Hematopoietic multipotent progenitor cell (in vitro differentiated cells): ENCODE data around the gene CX3CL1. TPM values are rescaled to one million over a fixed set of nuclear protein-coding genes. Genes with fewer than 3 reads are reported as not detected.
A peak's percentile ranks its signal among the peaks of the same experiment; 100 is the strongest.
"Not testable (repeated sequence)": the region's sequence is repeated elsewhere in the genome, so short reads cannot be mapped to it uniquely, and the experiment has no call there.

ENCODE experiments used
- DNase-seq, 3 donors: peaks; one replicate each; pipeline ENCODE4 v3.0.0-alpha.2; 2011 to 2015; ENCODE audit warnings: low read depth in 2 of 3, low spot score in 2 of 3
- total RNA-seq: library from RNA; depleted of rRNA; stranded (reverse); fragments of >200 nt; gene quantifications from one replicate; pipeline ENCODE4 v1.2.3, GENCODE V29; 2012

Gene CX3CL1
- total RNA-seq, result under 0.01 TPM

DNA sequence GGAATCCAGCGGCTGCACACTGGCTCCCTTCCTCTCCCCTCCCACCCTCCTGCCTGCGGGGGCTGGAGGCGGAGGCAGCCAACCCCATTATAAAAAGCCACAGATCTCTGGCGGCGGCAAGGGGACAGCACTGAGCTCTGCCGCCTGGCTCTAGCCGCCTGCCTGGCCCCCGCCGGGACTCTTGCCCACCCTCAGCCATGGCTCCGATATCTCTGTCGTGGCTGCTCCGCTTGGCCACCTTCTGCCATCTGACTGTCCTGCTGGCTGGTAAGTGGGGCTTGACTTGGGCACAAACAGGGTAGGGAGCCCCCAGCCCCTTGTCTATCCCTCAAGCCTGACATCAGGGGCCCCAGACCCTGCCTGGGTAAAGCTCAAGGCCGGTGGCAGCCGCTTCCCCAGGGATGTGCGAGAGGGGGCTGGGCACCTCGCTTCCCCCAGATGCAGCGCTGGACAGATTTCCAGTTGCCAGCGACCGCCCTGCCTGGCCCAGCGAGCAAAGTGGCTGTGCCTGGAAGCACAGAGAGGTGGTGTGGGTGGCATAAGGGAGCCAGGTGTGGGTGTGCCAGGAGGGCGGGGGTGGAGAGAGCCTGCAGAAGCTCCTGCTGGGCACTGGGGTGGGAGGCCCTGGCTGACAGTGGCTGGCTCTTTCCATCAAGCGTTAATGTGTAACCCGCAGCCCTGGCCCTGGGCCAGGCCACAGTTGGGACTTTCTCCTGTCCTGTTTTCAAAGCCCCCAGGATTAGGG lies at the start of gene CX3CL1:
Gene CX3CL1 (plus strand): TSS at position 119 of the 745 bp plus-strand sequence. CDS start 79 bp downstream, at position 198.
- DNase-seq, result no peak

- DNase-seq, result no peak
Observed at GRCh38 chr16:57324749-57325148, 47.5 kb upstream of the CX3CL1 start.

- no peak for DNase-seq
Observed at GRCh38 chr16:57325458-57325857, 46.8 kb upstream of the CX3CL1 start.

- DNase-seq, result no peak
Observed at GRCh38 chr16:57329718-57330327, 42.5 kb upstream of the CX3CL1 start.

DNA sequence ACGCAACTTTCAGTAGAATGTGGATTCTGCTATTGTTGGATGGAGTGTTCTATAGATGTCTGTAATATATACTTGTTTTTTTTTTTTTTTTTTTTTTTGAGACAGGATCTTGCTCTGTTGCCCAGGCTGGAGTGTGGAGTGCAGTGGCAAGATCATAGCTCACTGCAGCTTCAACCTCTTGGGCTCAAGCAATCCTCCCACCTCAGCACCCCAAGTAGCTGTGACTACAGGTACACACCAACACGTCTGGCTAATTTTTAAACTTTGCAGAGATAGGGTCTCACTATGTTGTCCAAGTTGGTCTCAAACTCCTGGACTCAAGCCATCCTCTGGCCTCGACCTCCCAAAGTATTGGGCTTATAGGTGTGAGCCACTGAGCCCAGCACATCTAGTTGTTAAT lies 40.9 kb upstream of the CX3CL1 start:
- DNase-seq, result no peak

- no peak for DNase-seq
Observed at GRCh38 chr16:57333402-57333801, 38.9 kb upstream of the CX3CL1 start.

GRCh38 chr16:57335366-57335765 lies 36.9 kb upstream of the CX3CL1 start:
- no peak for DNase-seq

DNA sequence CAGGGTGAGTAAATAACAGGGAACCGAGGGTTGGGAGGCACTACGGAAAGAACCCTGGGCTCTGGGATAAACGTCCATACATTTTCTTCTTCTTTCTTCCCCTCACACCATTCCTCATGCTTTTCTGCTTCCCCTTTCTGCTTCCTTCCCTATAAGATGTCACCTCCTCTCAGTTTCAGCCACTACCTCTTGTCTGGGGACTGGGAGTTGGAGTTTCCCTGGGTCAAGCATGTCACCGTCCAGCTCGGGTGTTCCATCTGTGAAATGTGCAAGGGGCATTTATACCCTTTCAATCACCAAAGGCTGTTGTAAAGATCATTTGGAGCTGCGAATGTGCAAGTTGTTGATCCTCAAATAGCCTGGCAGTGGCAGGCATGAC lies 31.2 kb upstream of the CX3CL1 start:
- no peak for DNase-seq

DNA sequence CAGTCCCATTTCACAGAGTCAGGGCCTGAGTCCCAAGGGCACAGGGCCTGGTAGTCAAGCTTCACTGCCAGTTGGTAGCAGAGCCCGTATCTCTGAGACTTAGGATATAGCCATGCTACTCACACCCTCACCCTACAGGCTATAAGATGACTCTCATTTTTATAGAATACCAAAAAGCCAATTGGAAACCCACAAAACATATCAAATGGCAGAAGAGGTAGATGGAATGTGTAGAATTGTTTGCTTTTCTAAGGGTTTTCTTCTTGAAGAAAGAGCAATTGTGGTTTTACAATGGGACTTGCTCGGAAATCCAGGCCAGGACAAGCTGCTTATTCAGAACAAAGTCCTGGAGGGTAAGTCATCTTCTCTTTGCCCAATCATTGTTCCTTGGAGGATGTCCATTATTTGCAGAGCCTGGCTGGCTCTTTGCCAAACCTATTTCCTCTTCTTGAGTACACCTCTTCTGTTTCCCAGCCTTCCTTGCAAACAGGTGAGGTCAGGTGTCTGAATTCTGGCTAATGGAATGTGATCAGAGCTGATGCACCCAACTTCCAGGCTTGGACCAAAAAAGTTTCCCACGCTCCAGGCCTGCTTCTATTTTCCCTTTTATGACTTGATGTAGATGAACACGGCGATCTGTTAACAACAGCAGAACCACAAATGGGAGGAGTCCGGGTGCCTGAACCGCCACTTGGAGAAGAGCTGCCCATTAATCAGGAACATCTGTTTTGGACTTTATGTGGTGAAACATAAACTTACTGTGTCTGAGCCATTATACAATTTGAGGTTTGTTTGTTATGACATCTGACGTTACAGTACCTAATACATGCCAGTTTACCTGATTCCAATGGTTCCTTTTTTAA lies 30.6 kb upstream of the CX3CL1 start:
- DNase-seq, result peak in 1 of 3 donors; percentile 37

GRCh38 chr16:57342606-57343005 lies 29.7 kb upstream of the CX3CL1 start:
- DNase-seq, result not testable (repeated sequence)

DNA sequence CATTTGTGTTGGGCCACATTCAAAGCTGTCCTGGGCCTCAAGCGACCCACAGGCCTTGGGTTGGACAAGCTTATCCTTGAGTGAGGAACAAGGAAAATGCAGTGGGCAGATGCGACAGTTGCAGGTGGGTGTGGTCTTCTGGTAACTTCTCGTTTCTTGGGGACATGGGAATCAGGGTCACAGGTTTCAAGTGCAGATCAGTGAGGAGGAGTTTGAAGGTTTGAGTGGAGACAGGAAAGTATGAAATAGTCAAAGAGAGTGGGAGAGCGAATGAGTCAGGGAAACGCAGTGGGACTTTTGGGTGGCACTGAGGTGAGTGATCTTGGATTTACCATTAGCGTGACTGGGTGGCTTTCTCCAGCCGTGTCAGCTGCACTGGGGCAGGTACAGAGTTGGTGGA lies 29.1 kb upstream of the CX3CL1 start:
- DNase-seq, result no peak

- not testable (repeated sequence) for DNase-seq
Observed at GRCh38 chr16:57344094-57344493, 28.2 kb upstream of the CX3CL1 start.

DNA sequence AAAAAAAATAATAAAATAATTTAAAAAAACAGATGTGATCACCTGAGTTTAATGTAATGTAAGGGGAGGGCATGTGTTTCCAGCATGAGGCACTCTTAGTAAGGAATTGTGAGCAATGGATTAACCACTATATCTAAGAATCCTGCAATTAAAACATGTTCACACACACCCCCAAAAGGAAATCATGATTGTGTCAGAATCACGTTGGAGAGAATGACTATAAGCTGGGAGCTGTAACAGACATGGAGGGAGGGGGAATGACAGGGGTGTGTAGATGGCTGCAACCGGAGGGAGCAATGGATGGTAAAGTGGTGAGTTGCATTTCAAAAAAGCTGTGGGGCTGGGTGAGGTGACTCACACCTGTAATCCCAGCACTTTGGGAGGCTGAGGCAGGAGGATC lies 27.3 kb upstream of the CX3CL1 start:
- no peak for DNase-seq

DNA sequence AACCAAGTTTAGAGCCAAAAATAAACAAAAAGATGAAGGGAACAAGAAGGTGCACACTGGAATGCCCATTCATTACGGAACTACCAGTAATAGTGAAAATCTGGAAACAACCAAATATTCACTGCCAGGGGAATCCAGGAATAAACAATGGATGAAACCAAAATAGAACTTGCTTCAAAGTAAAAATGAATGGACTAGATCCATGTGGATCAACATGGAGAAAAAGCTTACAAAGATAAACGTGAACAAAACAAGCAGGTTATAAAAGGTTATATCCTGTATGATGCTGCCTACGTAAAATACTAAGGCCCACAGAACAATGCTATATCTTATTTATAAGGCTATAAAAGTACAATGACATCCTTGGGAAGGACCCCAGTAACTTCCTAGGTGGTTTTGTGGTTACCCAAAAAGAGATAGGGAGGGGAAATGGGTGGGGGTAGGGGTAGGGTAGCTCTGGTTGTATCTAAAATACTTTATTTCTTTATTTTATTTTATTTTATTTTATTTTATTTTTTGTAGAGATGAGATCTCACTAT lies 26.6 kb upstream of the CX3CL1 start:
- no peak for DNase-seq

DNA sequence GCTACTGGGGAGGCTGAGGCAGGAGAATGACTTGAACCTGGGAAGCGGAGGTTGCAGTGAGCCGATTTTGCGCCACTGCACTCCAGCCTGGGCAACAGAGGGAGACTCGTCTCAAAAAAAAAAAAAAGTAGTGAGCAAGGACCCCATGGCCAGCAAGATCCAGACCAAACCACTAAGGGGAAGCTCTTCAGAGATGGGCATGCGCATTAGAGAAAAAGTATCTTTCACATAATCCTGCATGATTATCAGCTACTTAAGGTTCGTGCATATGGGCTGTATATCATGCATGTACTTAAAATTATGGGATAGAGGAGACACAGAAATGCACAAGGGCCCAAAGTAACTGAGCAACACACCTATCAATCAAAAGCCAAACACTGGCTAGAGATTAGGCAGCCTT lies 24.4 kb upstream of the CX3CL1 start:
- DNase-seq, result no peak

- DNase-seq, result no peak
Observed at GRCh38 chr16:57348327-57348726, 24.0 kb upstream of the CX3CL1 start.

- DNase-seq, result peak in 2 of 3 donors; percentile 72 to 92
Observed at GRCh38 chr16:57349212-57350031, 22.9 kb upstream of the CX3CL1 start.

DNA sequence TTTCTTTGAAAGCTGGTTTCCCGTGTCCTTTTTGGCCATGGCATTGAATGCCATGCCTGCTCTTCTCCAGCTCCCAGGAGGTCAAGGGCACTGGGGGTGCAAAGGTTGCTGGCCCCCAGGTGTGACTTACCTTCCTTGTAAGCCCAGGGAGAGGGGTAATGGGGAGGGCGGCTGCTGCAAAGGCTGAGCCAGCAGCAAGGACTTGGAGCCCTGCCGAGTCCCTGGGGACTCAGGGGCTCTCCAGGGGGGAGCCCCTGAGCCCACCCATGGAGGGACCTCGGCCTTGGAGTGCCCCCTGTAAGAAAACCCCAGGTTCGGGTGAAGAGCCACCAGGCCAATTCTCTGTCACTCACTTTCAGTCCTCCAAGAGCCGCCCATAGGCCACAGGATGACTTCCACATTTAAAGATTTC lies 19.6 kb upstream of the CX3CL1 start:
- DNase-seq, result no peak

- no peak for DNase-seq
Observed at GRCh38 chr16:57354311-57354710, 18.0 kb upstream of the CX3CL1 start.

DNA sequence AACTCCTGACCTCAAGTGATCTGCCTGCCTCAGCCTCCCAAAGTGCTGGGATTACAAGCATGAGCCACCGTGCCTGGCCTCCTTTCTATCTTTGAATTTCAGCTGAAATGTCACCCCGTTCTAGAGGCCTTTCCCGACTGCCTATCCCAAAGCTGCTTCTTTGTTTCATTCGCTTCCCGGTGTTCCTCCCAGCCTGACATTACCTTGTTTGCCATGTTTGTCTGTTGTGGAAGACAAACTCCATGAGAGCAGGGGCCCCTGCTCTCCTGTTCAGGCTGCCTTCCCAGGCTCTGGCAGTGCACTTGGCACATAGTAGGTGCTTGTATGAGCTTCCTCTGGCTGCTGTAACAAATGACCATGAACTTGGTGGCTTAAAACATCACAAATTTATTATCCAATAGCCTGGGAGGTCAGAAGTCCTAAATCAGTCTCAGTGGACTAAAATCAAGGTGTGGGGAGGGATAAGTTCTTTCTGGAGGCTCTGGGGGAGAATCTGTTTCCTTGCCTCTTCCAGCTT lies 16.3 kb upstream of the CX3CL1 start:
- DNase-seq, result no peak
